GM21619 (cell line): ENCODE data around the gene LRRC4.

Experiments used
- ATAC-seq: cut with Tn5 transposase; IDR thresholded peaks from one replicate; pipeline ENCODE4 v1.9.1; 2021; ENCODE audit not compliant: unreplicated experiment

Gene LRRC4

DNA sequence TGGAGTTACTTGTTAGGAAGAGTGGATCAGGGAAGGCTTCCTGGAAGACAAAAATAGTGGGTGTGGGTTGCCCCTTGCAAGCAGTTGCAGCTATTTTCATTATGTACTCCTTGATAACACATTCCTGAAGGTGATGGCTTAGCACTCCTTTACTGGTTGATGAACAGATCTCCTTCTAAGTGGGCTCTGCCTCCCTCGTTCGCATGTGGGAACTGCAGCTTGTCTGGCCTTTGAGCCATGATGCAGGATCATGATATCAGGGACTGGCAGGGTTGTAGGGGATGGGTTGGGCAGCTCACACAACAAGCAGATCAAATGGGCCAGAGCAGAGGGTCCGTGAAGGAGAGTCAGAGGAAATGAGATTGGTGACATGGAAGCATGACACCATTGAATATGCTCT is 28.8 kb upstream of the LRRC4 start:
- ATAC-seq, result no peak

DNA sequence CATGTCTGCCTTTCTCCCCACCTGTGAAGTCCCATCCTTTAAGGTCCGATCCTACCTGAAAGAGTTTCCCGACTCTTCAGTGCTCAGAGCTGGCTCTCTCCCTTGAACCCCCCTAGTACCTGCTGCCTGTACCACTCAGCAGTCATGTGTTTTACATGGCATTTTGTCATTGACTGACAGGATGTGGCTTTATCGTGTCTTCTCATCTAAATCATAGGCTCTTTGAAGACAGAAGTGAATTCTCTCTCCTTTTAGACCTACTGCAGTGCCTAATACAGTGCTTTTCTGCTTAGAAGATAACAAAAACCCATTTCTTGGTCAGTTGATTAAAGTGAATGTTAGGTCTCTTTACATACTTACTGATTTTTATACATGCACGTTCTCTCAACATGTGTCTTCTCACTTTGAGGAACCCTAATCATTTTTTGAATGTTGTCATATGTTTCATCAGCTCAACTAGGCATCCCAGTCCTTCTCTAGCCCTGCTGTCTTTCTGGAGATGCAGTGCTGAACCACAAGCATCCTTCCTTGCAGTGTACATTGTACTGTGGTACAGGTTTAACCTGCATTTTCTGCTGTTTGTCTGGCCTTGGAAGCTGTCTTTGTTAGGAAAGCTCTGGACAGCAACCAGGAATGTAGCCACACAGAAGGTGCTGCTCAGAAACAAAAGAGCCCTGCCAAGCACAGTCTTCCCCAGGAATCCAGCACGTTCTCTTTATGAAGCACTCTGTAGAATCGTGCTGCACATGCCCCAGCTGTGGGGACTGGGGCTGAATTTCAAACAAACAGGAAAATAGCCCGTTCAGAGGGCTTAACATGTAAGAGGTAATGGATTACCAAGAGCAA is 28.1 kb upstream of the LRRC4 start:
- no peak for ATAC-seq

DNA sequence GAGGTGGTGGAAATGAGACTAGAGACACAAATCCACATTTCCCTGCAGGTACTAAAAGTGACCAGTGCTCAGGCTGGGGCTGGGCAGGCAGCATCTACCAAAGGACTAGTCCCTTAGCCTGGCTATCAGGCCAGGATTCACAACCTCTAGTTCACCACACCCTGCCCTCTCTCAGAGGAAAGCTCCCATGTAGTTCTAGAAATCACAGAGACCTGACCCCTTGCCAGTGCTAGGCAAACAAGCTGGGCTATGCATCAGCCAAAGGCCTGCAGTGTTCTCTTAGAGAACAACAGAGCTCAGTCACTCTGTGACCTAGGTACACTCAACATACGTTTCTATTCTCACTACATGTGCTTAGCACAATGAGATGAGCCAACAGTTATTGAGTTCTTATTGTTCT is 26.7 kb upstream of the LRRC4 start:
- no peak for ATAC-seq

DNA sequence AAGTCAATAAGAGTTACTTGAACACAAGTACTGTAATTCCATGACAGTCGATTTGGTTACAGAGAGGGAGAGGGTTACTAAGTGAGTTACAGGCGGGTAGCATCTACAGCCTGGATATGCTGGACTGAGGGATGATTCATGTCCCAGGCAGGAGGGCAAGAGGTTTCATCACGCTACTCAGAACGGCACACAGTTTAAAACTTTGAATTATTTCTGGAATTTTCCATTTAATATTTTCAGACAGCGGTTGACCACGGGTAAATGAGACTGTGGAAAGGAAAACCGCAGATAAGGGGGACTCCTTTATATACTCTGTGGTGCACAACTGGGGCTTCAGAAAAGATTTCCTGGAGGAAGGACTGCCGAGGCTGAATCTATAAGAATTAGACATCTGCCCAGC is 25.7 kb upstream of the LRRC4 start:
- ATAC-seq, result no peak

DNA sequence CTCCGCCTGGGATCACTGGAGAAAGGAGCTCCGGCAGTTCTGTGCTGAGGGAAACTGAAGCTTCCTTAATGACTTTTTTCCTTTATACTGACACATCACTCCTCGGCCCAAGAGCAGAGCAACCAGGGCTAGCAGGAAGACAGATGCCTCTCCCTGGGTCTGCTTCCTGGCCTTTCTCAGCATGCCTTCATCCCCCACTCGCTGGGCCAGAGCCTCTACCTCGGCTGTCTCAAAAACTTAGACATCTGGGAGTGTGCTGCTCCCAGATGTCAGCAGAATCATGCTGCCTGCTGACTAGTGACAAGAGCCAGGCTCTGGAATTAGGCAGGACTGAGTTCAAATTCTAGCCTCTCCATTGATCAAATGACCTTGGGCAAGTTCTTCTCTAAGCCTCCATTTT is 24.4 kb upstream of the LRRC4 start:
- no peak for ATAC-seq

DNA sequence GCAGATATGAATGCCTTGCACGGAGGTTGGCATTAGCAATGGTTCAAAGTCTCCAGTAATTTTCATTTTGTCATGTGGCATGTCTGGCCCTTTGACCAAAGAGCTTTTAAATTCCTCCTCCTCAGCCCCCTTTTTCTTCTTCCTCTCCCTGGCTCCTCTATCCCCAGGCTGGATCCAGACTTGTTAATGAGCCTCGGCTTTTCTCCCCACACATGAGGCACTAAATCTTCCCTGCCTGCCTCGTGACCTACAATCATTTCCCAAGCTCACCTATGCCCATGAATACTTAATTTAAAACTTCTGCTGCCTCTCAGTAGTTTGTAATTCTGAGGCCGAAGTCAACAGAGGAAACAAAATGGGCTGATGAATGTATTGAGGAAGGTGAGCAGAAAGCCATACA is 23.3 kb upstream of the LRRC4 start:
- ATAC-seq, result no peak

DNA sequence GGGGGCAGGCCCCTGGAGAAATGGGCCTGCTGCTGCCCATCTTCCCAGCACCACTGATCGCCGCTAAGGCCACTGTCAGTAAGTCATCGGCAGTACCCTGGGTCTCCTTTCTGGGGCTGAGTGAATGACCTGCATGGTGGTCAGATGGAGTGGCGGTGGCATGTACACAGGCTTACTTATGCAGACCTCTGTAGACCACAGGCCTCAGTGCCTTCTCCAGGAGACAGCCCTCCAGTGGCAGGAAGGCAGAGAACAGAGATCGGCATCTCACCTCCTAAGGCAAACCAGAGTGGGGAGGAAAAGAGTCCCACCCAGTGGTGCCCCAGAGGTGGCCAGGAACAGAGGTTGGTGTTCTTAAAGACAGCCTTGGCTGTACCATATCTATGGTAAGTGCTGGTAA is 22.8 kb upstream of the LRRC4 start:
- ATAC-seq, result no peak

DNA sequence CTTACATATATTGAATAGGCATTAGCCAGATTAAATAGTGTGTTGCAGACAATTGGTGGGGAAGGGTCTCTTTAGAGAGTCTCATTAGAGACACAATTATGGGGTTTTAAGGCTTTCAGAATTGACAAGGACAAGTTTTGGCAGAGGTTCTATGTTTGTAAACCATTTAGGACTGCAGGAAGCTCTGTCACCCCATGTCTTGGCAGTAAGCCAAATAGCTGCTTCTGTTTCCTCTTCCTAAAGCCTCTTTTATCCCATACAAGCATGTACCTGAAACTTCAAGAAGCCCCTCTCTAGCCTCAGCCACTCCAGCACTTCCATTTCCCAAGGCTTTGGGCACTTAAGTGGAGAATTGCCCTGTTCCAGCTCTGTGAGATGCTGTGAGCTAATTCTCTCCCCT is 21.8 kb upstream of the LRRC4 start:
- ATAC-seq, result no peak

DNA sequence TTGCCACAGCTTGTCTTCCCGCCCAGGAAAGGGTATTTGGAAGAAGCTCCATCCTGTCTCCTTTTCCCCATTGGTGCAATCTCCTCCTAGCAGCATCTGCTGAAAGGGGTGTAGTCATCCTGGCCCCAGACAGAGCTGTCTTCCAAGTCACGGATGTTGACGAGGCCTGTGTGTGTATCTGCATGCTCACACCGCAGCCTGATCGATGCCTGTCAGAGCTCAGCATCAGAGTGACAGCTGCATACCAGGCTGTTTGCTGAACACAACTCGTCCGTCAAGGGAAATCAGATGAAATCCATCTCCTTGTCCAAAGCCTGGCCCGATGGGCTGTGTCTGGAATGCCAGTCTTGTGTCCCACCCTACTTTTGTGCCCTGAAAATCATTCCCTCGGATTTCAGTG is 21.2 kb upstream of the LRRC4 start:
- no peak for ATAC-seq

DNA sequence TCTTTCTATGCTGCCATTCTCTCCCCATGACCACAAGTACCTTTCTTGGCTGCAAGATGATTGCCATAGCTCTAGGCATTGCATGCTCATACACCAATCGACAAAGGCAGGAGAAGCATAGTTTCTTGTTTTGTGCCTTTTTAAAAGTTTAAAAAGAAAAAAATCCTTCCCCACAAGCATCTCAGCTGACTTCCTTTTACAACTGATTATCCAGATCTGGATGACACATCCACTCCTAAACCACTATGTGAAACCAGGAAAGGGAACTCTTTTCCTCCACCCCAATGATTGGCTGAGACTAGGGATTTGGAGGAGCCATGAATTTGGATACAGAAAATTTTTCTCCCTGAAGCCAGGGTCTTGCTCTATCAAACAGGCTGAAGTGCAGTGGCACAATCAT is 14.5 kb upstream of the LRRC4 start:
- ATAC-seq, result no peak

DNA sequence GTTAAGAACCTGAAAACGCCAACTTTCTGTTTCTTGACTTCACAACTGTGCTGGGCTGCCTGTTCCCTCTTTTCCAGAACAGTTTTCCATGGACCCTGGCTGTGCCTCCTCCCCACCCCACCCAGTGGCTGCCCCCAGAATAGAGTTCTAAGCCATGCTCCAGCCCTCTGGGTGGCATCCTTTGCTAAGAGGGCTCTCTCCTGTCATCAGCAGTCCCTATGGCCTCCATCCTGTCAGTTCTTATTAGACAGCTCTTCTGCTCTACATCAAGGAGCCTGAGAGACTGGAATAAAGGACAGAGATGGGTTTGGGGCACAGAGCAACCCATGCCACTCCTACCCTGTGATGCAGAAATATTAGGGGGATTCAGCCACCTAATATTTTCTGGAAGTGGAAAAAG is 13.9 kb upstream of the LRRC4 start:
- no peak for ATAC-seq

DNA sequence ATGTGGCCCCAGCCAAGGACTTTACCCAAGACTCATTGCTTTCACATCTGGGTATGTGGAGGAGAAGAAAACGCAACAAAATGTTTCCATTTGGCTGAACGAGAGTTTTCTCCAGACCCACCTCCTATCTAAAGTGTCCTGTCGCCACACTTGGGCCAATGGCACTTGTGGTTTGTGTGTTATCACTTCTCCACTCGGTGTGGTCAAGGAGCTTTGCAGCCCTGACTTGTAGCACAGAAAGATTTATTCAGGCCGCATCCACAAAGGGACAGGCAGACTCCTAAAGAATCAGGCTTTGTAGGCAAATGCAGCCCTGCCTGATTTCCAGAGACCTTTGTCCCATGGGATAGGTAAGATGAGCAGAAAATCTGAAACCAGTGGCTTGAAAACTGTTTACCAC is 12.8 kb upstream of the LRRC4 start:
- no peak for ATAC-seq

DNA sequence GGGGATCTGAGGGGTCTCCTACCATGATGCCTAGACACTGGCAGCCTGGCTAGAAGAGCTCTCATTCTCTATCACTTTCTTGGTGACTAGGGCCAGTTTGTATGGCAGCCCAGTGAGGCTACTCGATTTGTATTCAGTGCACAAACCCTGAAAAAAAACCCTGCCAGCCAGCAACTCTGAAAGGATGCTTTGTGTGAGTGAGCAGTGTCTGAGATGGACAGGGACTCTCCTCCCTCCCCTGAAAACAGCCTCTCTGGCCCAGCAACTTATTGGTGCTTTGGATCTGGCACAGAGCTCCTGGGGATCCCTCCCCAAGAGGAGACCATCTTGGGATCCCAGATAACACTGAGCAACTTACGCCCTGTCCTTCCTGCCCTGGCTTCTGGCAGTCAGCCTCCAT is 10.8 kb upstream of the LRRC4 start:
- no peak for ATAC-seq

DNA sequence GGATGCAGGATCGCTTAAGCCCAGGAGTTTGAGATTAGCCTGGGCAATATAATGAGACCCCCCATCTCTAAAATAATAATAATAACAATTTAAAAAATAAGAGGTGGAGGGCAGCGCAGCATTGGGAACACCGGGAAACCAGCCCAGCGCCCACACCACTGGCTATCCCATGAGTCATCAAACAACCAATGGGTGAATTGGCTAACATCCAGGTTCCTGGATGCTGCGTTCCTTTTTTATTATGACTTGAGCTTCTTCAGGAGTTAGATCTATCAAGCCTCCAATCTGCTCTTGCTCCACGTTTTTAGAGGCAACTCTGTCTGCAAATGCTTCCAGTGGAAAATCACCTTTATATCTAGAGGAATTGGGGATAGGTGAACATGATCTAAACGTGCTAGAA is 10.0 kb upstream of the LRRC4 start:
- no peak for ATAC-seq

DNA sequence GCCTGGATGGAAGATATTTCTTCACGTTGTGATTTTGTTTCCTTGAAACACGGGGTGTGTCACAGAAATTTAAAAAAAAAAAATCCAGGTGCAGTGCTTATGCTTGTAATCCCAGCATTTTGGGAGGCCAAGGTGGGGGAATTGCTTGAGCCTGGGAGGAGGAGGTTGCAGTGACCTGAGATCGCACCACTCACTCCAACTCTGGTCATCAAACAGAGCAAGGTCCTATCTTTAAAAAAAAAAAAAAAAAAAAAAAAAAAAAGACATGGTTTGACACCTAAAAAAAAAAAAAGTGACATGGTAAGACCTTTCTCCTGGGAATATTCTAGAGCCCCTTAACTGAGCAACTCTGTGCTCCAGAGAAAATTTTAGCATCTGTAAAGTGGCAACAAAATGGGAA is 9.0 kb upstream of the LRRC4 start:
- ATAC-seq, result no peak

DNA sequence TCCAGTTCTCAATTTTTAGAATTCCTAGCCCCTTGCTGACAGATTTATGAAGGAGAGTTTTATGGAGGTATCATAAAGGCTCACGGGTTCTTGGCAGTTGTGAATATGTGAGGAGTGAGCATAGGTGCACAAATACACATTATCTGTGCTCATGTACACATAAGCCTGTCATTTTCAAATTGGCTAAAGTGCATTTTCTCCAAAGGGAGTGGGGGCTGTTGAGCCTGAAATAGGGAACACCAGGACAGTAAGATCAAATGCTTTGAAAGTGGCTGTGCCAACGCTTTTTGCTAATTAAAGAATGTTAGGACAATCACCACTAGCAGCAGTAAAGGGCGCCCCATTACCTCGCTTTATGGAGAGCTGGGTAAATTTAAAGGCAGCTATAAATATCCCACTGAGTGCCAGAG is 8.3 kb upstream of the LRRC4 start:
- ATAC-seq, result no peak

DNA sequence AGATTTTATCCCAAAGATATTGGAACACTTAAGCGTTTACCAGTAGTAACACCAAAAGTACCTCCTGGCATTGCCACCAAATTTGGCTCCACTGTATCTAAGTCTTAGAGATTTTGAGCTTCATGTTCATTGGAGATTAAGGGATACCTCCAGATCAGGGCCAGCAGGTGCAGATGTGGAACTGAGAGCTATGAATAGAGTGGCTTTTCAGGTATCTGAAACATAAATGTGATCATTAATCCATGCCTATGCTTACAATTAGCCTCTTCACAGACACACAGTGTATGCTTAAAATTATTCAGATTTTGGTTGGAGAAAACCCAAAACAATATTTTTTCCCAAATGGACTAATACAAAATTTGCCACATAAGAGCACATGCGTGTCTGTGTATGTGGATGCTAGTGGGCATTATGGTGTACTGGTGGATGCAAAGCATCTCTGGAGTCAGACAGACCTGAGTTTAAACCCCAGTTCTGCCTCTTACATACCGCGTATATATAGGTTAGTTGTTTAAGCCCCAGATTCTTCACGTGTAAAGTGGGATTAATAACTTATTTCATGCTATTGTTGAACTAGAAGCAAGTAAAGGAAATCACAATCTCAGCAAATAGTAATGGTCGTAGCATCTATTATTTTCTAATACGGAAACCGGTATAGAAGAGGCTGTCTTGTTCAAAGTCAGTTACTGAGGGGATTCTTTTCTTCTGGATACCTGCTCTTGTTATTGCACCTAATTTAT is 6.8 kb upstream of the LRRC4 start:
- no peak for ATAC-seq

DNA sequence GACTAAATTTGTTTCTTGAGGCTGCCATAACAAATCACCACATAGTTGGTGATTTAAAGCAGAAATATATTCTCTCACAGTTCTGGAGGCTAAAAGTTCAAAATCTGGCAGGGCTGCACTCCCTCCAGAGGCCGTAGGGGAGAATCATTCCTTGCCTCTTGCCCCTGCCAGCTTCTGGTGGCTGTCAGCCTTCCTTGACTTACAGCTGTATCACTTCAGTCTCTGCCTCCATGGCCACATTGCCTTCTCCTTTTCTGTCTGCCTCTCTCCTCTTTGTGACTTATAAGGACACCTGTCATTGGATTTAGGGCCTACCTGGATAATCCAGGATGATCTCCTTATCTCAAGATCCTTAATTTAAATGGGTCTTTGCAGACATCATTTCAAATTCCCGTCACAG is 5.8 kb upstream of the LRRC4 start:
- no peak for ATAC-seq

DNA sequence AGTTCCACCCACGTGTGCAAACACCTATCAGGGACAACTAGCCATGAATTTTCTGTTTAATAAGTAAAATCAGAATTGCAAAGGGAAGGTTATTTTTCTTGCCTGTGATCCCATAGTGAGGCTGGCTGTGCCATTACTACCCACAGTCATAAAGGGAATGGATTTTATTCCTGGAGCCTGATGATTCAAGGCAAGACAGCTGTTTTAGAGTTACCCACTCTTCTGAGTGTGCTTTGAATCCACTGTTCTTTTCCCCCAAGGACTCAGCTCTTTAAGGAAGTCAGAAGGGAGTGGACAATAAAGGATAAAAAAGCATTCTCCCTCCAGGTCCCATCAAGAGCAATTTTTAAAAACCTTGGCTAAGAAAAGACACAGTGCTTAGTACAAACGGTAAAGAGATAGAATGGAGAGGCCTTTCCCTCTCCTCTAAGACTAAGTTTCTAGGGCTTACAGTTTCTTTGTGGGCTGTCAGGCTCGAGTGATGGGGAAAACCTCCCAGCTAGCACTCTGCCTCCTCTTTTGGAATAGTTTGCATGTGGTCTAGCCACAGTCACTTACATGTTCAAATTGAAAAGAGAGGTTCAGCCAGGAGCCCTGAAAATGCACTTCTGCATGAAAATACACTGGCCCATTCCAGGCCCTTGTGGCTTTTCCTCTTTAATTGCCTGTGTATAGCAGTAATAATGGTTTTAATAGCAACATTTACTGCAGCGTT is 5.1 kb upstream of the LRRC4 start:
- peak; percentile 53 for ATAC-seq

DNA sequence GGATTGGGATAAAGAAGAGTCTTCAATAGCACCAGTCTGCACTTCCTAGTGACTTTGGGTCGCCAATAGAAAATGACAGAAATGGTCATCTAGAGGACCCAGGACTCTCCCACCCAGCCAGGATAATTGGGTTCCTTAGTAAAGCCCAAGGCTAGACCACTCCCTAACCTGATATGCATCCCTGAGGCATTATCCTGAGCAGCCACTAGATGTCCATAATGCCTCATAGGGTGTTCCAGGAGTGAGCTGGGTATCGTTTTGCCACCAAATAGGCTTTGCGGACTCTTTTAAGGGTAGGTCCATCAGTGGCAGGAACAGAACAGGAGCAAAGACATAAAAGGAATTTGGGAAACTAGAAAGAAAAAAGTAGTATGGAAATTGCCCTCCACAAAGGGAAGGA is 4.5 kb upstream of the LRRC4 start:
- ATAC-seq, result no peak

DNA sequence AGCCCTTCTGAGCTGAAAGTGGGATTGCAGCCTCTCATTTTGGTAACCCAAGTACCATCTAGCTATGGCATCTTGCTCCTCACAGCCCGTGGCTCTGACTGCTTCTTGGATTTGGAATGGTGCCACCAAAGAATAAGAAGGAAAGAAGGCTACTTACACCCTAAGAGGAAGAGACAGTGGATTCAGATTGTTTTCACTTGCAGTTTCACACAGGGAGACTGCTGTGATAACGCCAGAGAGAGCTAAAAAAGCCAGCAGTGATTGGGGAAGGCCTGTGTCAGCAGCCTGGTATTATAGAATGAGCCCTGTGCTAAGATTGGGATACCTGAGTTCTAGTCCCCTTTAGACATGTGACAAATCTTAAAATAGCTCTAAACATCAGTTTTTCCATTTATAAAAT is 3.6 kb upstream of the LRRC4 start:
- ATAC-seq, result no peak

DNA sequence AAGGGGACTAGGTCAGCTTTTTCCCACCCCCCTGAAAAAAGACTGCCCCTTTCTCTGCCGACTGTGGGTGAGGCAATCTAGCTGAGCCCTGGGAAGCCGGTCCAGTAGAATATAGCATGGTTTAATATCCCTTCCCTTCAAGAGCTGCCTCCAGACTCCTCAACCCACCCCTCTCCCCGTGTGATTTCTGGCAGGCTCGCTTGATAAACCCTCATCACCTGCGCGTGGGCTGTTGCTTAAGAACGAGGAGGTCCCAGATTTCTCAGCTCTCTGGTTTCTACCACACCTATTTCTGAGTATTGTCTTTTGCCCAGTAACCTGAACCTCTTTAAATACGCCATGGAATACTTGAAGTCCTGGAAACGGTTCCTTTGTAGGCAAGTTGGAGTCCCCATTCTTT is 2.0 kb upstream of the LRRC4 start:
- no peak for ATAC-seq
